Astrocyte of the cerebellum (primary cell): ENCODE results near the gene SLC17A2.
"Not testable (repeated sequence)": the region's sequence is repeated elsewhere in the genome, so short reads cannot be mapped to it uniquely, and the experiment has no call there.

Experiments
- DNase-seq: peaks from one replicate; pipeline ENCODE4 v3.0.0-alpha.2; 2011; ENCODE audit warnings: low read depth
- H3K4me3 ChIP-seq: 2 replicates; pipeline ENCODE4 v1.5.1; 2011; ENCODE audit warnings: mild to moderate bottlenecking, low read depth, low read length, moderate library complexity
- in situ Hi-C: cut with HindIII; loops from 2 replicates; pipeline ENCODE4 v1.10.0; 2017; ENCODE audit warnings: low sequenced_read_pairs
- TF ChIP-seq, protein P1 (sequence below): IDR thresholded peaks from 2 replicates; pipeline ENCODE4 v1.5.1; 2012; ENCODE audit warnings: low read length, low read depth, moderate library complexity, mild to moderate bottlenecking; ENCODE audit errors: missing control alignments

The SLC17A2 gene

DNA sequence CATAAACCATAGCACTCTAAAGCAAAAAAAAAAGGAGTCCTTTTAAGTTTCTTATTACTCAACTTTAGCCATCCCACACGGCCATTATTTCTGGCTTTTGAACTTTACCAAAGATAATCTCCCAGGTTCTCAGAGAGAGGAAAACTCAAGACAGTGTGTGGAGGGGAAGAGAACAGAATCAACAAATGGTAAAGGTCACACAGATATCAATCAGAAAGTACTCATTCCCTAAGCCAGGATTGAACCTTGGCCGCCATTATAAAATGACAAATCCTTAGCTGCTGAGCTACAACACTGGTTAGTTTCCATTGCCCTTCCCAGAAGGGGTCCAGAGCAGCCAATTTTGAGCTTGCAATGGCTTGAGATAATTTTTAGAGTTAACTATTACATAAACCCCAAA is 22.0 kb upstream of the SLC17A2 start:
- TF ChIP-seq, protein P1, sequence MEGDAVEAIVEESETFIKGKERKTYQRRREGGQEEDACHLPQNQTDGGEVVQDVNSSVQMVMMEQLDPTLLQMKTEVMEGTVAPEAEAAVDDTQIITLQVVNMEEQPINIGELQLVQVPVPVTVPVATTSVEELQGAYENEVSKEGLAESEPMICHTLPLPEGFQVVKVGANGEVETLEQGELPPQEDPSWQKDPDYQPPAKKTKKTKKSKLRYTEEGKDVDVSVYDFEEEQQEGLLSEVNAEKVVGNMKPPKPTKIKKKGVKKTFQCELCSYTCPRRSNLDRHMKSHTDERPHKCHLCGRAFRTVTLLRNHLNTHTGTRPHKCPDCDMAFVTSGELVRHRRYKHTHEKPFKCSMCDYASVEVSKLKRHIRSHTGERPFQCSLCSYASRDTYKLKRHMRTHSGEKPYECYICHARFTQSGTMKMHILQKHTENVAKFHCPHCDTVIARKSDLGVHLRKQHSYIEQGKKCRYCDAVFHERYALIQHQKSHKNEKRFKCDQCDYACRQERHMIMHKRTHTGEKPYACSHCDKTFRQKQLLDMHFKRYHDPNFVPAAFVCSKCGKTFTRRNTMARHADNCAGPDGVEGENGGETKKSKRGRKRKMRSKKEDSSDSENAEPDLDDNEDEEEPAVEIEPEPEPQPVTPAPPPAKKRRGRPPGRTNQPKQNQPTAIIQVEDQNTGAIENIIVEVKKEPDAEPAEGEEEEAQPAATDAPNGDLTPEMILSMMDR: no peak
- DNase-seq: no peak
- in situ Hi-C loops: no loop called here

DNA sequence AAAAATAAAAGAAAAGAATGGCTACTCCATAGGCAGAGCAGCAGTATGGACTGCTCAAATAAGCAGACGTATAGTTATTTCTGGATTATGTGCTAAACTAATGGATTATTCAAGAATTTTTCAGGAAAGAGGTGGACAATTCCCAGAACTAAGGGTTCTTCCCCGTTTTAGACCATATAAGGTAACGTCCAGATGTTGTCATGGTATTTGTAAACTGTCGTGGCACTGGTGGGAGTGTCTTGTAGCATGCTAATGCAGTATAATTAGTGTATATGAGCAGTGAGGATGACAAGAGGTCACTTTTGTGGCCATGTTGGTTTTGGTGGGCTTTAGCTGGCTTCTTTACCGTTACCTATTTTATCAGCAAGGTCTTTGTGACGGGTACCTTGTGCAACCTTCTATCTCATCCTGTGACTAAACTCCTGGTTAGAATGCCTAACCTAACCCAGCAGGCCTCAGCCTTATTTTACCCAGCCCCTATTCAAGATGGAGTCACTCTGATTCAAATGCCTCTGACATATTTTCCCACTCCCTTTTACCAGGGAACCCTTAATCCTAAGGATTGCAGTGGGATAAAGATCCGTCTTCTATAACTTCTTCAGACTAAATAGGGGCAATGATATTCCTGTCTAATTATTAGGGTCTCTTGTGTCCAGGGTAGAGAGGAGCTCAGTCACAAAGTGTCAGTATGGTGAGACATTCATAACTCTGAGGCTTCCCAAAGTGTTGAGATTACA is 21.0 kb upstream of the SLC17A2 start:
- in situ Hi-C loops: no loop called here
- H3K4me3 ChIP-seq: no peak overlapping the region
- TF ChIP-seq, protein P1: no peak
- DNase-seq: no peak

More for the DNA sequence above, 22.0 kb upstream of the SLC17A2 start:
- no peak overlapping the region for H3K4me3 ChIP-seq

DNA sequence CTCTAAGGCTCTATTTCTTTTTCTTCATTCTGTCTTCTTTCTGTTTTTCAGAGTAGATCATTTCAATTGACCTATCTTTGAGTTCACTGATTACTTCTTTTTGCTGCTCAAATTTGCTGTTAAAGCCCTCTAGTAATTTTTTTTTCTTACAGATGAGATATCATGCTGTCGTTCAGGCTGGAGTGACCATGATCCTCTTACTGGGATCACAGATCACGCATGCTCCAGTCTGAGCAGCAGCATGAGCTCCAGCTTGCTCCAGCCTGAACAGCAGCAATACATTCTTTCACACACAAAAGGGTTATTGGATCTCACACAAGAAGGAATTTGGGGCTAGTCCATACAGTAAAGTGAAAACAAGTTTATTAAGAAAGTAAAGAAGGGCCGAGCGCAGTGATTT is 19.8 kb upstream of the SLC17A2 start:
- no peak overlapping the region for H3K4me3 ChIP-seq
- DNase-seq: no peak
- TF ChIP-seq, protein P1: no peak
- in situ Hi-C loops: no loop called here

DNA sequence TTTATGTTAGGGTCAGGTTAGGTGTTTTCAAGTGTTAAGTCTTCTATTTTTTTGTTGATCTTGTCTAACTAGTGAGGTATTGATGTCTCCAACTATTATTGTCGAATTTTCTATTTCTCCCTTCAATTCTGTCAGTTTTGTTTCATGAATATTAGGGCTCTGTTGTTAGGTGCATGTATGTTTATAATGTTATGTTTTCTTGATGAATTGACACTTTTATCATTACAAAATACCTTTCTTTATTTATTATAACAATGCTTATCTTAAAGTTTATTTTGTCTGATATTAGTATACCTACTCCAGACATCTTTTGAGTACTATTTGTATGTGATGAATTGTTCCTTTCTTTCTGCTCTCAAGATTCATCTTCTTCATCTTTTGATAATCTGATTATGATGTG is 19.2 kb upstream of the SLC17A2 start:
- no peak for DNase-seq
- in situ Hi-C loops: no loop called here
- TF ChIP-seq, protein P1: no peak
- H3K4me3 ChIP-seq: no peak overlapping the region

DNA sequence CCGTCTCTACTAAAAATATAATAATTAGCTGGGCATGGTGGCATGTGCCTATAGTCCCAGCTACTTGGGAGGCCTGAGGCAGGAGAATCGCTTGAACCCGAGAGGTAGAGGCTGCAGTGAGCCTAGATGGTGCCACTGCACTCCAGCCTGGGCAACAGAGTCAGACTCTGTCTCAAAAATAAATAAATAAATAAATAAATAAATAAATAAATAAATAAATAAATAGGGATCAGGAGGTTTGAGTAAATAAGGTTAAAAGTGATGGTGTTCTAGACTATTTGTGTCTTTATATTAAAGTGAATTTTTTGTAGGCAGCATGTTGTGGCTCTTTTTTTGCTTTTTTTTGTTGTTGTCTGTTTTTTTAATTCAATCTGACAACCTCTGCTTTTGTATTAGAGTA is 17.0 kb upstream of the SLC17A2 start:
- in situ Hi-C loops, DNase-seq, H3K4me3 ChIP-seq: not testable (repeated sequence)

DNA sequence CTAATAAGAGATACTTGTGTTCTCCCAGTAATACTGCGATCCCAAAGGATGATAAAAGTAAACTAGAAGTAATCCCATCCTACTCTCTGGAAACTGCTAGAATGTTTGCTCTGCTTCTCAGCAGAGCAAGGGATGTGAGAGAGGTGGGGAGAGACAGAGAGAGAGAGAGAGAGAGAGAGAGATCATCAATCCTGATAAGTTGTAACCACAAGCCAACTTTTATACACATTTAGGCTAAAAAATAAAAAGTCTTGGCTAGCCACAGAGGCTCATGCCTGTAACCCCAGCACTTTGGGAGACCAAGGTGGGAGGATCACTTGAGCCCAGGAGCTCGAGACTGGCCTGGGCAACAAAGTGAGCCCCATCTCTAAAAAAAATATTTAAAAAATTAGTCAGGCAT is 16.1 kb upstream of the SLC17A2 start:
- no peak overlapping the region for H3K4me3 ChIP-seq
- TF ChIP-seq, protein P1: no peak
- DNase-seq: no peak
- in situ Hi-C loops: no loop called here

DNA sequence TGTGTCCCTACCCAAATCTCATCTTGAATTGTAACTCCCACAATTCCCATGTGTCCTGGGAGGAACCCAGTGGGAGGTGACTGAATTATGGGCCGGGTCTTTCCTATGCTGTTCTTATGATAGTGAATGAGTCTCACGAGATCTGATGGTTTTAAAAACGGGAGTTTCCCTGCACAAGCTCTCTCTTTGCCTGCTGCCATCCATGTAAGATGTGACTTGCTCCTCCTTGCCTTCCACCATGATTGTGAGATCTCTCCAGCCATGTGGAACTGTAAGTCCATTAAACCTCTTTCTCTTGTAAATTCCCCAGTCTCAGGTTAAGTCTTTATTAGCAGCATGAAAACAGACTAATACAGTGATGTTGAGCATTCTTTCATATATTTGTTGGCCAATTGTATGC is 15.2 kb upstream of the SLC17A2 start:
- DNase-seq, in situ Hi-C loops, H3K4me3 ChIP-seq: not testable (repeated sequence)
